K562 (cell line): ENCODE results near the gene ARHGEF6. TPM values are rescaled to one million over a fixed set of nuclear protein-coding genes. Genes with fewer than 3 reads are reported as not detected.

ENCODE experiments used
- ATAC-seq: fragments of 200-7000 bp; cut with Tn5 transposase; 3 replicates; pipeline ENCODE4 v1.9.1; 2020; ENCODE audit warnings: moderate library complexity
- BruUV-seq: library from RNA; stranded (reverse); fragments of 400-500 nt; replicated peaks from 2 replicates; lab custom pipeline; 2021; lab: Mats Ljungman, UMichigan
- CTCF ChIA-PET: fragments of 300-600 bp; formaldehyde crosslinking; extraction: SDS; loops from one replicate; lab custom pipeline; 2021; ENCODE audit warnings: low intra/inter-chr PET ratio; lab: Yijun Ruan, JAX
- POLR2A ChIA-PET: fragments of 300-600, 350-650 bp; sonication (Branson Sonifier 250); formaldehyde crosslinking; extraction: SDS; loops from one replicate; lab custom pipeline; 2021; ENCODE audit warnings: antibody characterized with exemption, inconsistent platforms; lab: Yijun Ruan, JAX
- DNase-seq, 4 experiments: peaks; one replicate each; pipeline versions ENCODE4 v3.0.0 to v3.0.0-alpha.2; 2011 to 2018; ENCODE audit warnings: low spot score in 3 of 4, mixed read lengths in 3 of 4; ENCODE audit errors: extremely low read depth in 1 of 4
- FAIRE-seq: peaks from 2 replicates; lab custom pipeline; 2011; peaks lifted over from hg19 to GRCh38; lab: Jason Lieb, UNC
- H2AFZ ChIP-seq: 2 replicates; pipeline ENCODE4 v1.6.0; 2011; ENCODE audit warnings: low read depth, low read length, control low read depth, inconsistent platforms
- H3K27ac ChIP-seq: fragments of 200-600 bp; 3 replicates; pipeline ENCODE4 v1.8.0; 2011; ENCODE audit warnings: low read depth, mild to moderate bottlenecking, control low read depth, inconsistent platforms, low read length, moderate library complexity, mixed read lengths; ENCODE audit errors: extremely low read depth
- H3K27me3 ChIP-seq, 2 experiments: fragments of 300-600 bp in 1 of 2; 2 replicates in 1 of 2; 3 replicates in 1 of 2; pipeline versions ENCODE4 v1.6.0 to v1.8.0; 2011; ENCODE audit warnings: inconsistent platforms in 2 of 2, low read length in 2 of 2, mild to moderate bottlenecking in 1 of 2, mixed read lengths in 1 of 2, moderate library complexity in 1 of 2; ENCODE audit not compliant: control insufficient read depth in 2 of 2, insufficient read depth in 2 of 2
- H3K36me3 ChIP-seq: fragments of 300-600 bp; 3 replicates; pipeline ENCODE4 v1.8.0; 2011; ENCODE audit warnings: mild to moderate bottlenecking, low read length, inconsistent platforms; ENCODE audit not compliant: control insufficient read depth, insufficient read depth
- H3K4me1 ChIP-seq, 2 experiments: fragments of 200-600 bp in 1 of 2; replicated peaks in 1 of 2; 2 replicates in 1 of 2; 3 replicates in 1 of 2; pipeline versions ENCODE4 v1.5.1 to v1.8.0; 2011; ENCODE audit warnings: inconsistent platforms in 2 of 2, low read length in 2 of 2, mild to moderate bottlenecking in 1 of 2, mixed read lengths in 1 of 2, moderate library complexity in 1 of 2; ENCODE audit not compliant: control insufficient read depth in 2 of 2, insufficient read depth in 2 of 2
- H3K4me2 ChIP-seq: 2 replicates; pipeline ENCODE4 v1.6.1; 2011; ENCODE audit warnings: low read length, control low read depth, inconsistent platforms, mixed read lengths; ENCODE audit not compliant: insufficient read depth
- H3K4me3 ChIP-seq: fragments of 200-600 bp; sonication (generic), shearing (Covaris generic); 2 replicates; pipeline ENCODE4 v1.5.1; 2016; ENCODE audit warnings: control low read depth, inconsistent platforms
- H3K79me2 ChIP-seq: fragments of 200-600 bp; 3 replicates; pipeline ENCODE4 v1.8.0; 2011; ENCODE audit warnings: low read length, inconsistent platforms; ENCODE audit not compliant: control insufficient read depth, insufficient read depth
- H3K9ac ChIP-seq, 2 experiments: 2 replicates each; pipeline versions ENCODE4 v1.6.0 to v1.6.1; 2011; ENCODE audit warnings: low read depth in 2 of 2, low read length in 2 of 2, control low read depth in 1 of 2, inconsistent platforms in 1 of 2, mild to moderate bottlenecking in 1 of 2, mixed read lengths in 1 of 2; ENCODE audit not compliant: insufficient read depth in 1 of 2
- H3K9me1 ChIP-seq: one replicate; pipeline ENCODE4 v1.6.0; 2011; ENCODE audit warnings: inconsistent platforms, mild to moderate bottlenecking, low read length, moderate library complexity; ENCODE audit not compliant: control insufficient read depth, insufficient read depth
- H3K9me3 ChIP-seq: replicated peaks from 2 replicates; pipeline ENCODE4 v1.5.1; 2011; ENCODE audit warnings: low read depth, low read length, inconsistent platforms; ENCODE audit not compliant: control insufficient read depth, insufficient read depth
- H4K20me1 ChIP-seq: replicated peaks from 2 replicates; pipeline ENCODE4 v1.6.1; 2011; ENCODE audit warnings: low read length, inconsistent platforms, mixed read lengths; ENCODE audit not compliant: control insufficient read depth, insufficient read depth
- BCOR ChIP-seq: fragments of 450-650 bp; IDR thresholded peaks from 2 replicates; pipeline ENCODE4 v1.6.1; 2016
- CREBBP ChIP-seq: IDR thresholded peaks from one replicate; pipeline ENCODE4 v1.6.1; 2012; ENCODE audit warnings: low read depth, mild to moderate bottlenecking, control low read depth, inconsistent platforms, low read length
- DMBX1 ChIP-seq: fragments of 250-450 bp; sonication (Bioruptor Pico); IDR thresholded peaks from 2 replicates; pipeline ENCODE4 v1.8.0; 2022; ENCODE audit warnings: inconsistent platforms, mild to moderate bottlenecking, moderate library complexity, borderline replicate concordance
- FOXJ3 ChIP-seq: sonication (generic); formaldehyde crosslinking; IDR thresholded peaks from 2 replicates; pipeline ENCODE4 v1.4.0; 2020; ENCODE audit warnings: mild to moderate bottlenecking, missing genetic modification reagents
- GMEB1 ChIP-seq: fragments of 250-450 bp; sonication (Bioruptor Pico); IDR thresholded peaks from 2 replicates; pipeline ENCODE4 v1.4.0; 2020; ENCODE audit warnings: mild to moderate bottlenecking
- KDM1A ChIP-seq, 2 experiments: fragments of 450-650 bp; IDR thresholded peaks; 2 replicates each; pipeline ENCODE4 v1.6.1; 2016; ENCODE audit warnings: mild to moderate bottlenecking in 2 of 2
- PRDM10 ChIP-seq: fragments of 450-650 bp; IDR thresholded peaks from 2 replicates; pipeline ENCODE4 v1.6.1; 2018; ENCODE audit not compliant: partially characterized antibody
- RBM25 ChIP-seq: fragments of 200-400 bp; formaldehyde crosslinking; IDR thresholded peaks from 2 replicates; pipeline ENCODE4 v1.6.1; 2018; ENCODE audit warnings: low read length, low read depth, moderate library complexity; ENCODE audit not compliant: severe bottlenecking
- TSC22D4 ChIP-seq: fragments of 450-650 bp; IDR thresholded peaks from 2 replicates; pipeline ENCODE4 v1.6.1; 2016; ENCODE audit warnings: missing genetic modification characterization, missing biosample characterization, control low read depth
- TSHZ1 ChIP-seq: fragments of 250-450 bp; sonication (Bioruptor Pico); IDR thresholded peaks from 2 replicates; pipeline ENCODE4 v1.4.0; 2020; ENCODE audit warnings: mild to moderate bottlenecking, moderate library complexity
- ZSCAN32 ChIP-seq: fragments of 450-650 bp; formaldehyde crosslinking; IDR thresholded peaks from 2 replicates; pipeline ENCODE4 v1.4.0; 2020; ENCODE audit warnings: mild to moderate bottlenecking, moderate library complexity
- WGBS: fragments of 100-300 bp; shearing (Covaris generic); methylation state at CpG from one replicate; pipeline ENCODE4 v1.1.6; 2016; ENCODE audit warnings: low coverage, mixed read lengths; ENCODE audit not compliant: insufficient coverage; ENCODE audit errors: missing lambda C conversion rate; 5-methylcytosine and 5-hydroxymethylcytosine counted together
- in situ Hi-C: fragments of 300-500 bp; cut with MboI; formaldehyde crosslinking; loops from 4 replicates; pipeline ENCODE4 v1.15.0; 2018; ENCODE audit warnings: inconsistent platforms, mixed read lengths
- intact Hi-C: fragments of 100-400 bp; cut with micrococcal nuclease; formaldehyde crosslinking; loops from 2 replicates; pipeline ENCODE4 v1.14.2; 2022
- polyA plus RNA-seq, 8 experiments: library from polyadenylated mRNA; depleted of rRNA in 4 of 8; stranded (reverse) in 5 of 8; unstranded in 3 of 8; fragments of >200 nt; fragmentation: Nextera tagmentation in 2 of 8; fragmentation: Illumina TruSeq in 1 of 8; extraction: Ambion mirVana in 2 of 8; extraction: Trizol in 1 of 8; gene quantifications; 2 replicates each; pipeline versions ENCODE4 v1.2.1 to v1.2.3, GENCODE V29; 2011 to 2014; ENCODE audit warnings: inconsistent platforms in 1 of 8, missing spikeins in 1 of 8
- total RNA-seq, 7 experiments: library from RNA; depleted of rRNA in 6 of 7; stranded (reverse); fragments of >200 nt in 6 of 7; fragmentation: Illumina TruSeq in 2 of 7; extraction: Trizol in 2 of 7; gene quantifications; 2 replicates each; pipeline versions ENCODE4 v1.2.1 to v1.2.3, GENCODE V29; 2011 to 2021; ENCODE audit warnings: low replicate concordance in 1 of 7

Gene ARHGEF6
- total and polyA plus RNA-seq, 9 of the 15 experiments (the other 6 are each of a cell fraction or from before 2014, with no cell fraction given) = 2.9 to 22.1 (median 13.3) TPM

GRCh38 chrX:136778916-136779315, 1.8 kb downstream of the ARHGEF6 start (continued):
- TF ChIP-seq TSHZ1 (CRISPR knock-in tag) = no peak

GRCh38 chrX:136778020-136778419, 2.7 kb downstream of the ARHGEF6 start:
- no peaks in the 10 kb centered on the region for H3K79me2 ChIP-seq
- no TSS peak for BruUV-seq
- H3K4me3 ChIP-seq = no peak overlapping the region
- H2AFZ ChIP-seq = no peak overlapping the region
- in situ Hi-C loops (no loop called here), intact Hi-C loops (no loop called here)
- FAIRE-seq = no peak
- H3K9ac ChIP-seq = no peak overlapping the region
- H3K4me2 ChIP-seq = no peak overlapping the region
- H4K20me1 ChIP-seq = no peaks in the 10 kb centered on the region
- ATAC-seq = no peak
- ChIA-PET POLR2A (no interaction called here), CTCF (no interaction called here)
- H3K27ac ChIP-seq = no peak overlapping the region
- DNase-seq = no peak
- H3K9me3 ChIP-seq = no peaks in the 10 kb centered on the region
- H3K27me3 ChIP-seq = no peaks in the 10 kb centered on the region
- no peaks in the 10 kb centered on the region for H3K9me1 ChIP-seq
- no peaks in the 10 kb centered on the region for H3K36me3 ChIP-seq
- 64% methylated on average over 3 of the region's 3 CpGs for WGBS
- H3K4me1 ChIP-seq = peaks cover 0 to 15% of the 10 kb centered on the region in 2 experiments; a peak in 3 of 5 replicates
- peak; percentile 96 for TF ChIP-seq RBM25
- TF ChIP-seq ZSCAN32 (CRISPR knock-in tag) = no peak
- TF ChIP-seq PRDM10 = no peak
- no peak for TF ChIP-seq DMBX1 (CRISPR knock-in tag)
- TF ChIP-seq TSC22D4 (tag) = no peak
- no peak for TF ChIP-seq FOXJ3 (CRISPR knock-in tag)
- peak; percentile 53; the same call in 1 of the 2 replicates for TF ChIP-seq BCOR
- 0 out of 4 replicates have a peak, but pooled peaks of 1 of the 2 experiments have one; percentile 17 for TF ChIP-seq KDM1A (IDR thresholded peaks at IDR 0.05)
- TF ChIP-seq CREBBP = no peak
- no peak for TF ChIP-seq GMEB1
